Renal cortex interstitium (tissue), 11 donors: ENCODE measurements around the gene CHCHD6. TPM values are rescaled to one million over a fixed set of nuclear protein-coding genes. Genes with fewer than 3 reads are reported as not detected.

Source experiments
- DNase-seq, 11 donors: peaks; one replicate each; pipeline ENCODE4 v3.0.0-alpha.2; 2013; ENCODE audit warnings: low read depth in 9 of 11, low spot score in 4 of 11; ENCODE audit errors: extremely low read depth in 1 of 11
- polyA plus RNA-seq, 3 donors: library from polyadenylated mRNA; unstranded; fragments of 120-200 nt; gene quantifications; one replicate each; pipeline ENCODE4 v1.2.1, GENCODE V29; 2013; ENCODE audit not compliant: insufficient read length in 3 of 3

CHCHD6 gene
- polyA plus RNA-seq, 3 donors, result 15.7 to 22.3 (median 21.1) TPM

GRCh38 chr3:126937533-126937932 is 233.5 kb downstream of the CHCHD6 start:
- DNase-seq, result no peak

GRCh38 chr3:126937973-126938372 is 233.9 kb downstream of the CHCHD6 start:
- DNase-seq, result no peak

GRCh38 chr3:126938520-126939337 is 234.7 kb downstream of the CHCHD6 start:
- no peak for DNase-seq

GRCh38 chr3:126939338-126939718 is 235.3 kb downstream of the CHCHD6 start:
- no peak for DNase-seq

- no peak for DNase-seq
Observed at GRCh38 chr3:126939733-126940132, 235.7 kb downstream of the CHCHD6 start.

GRCh38 chr3:126941721-126942270 is 237.8 kb downstream of the CHCHD6 start:
- DNase-seq, result no peak

GRCh38 chr3:126944089-126944965 is 240.3 kb downstream of the CHCHD6 start:
- no peak for DNase-seq

GRCh38 chr3:126945171-126945721 is 241.2 kb downstream of the CHCHD6 start:
- DNase-seq, result no peak

- no peak for DNase-seq
Observed at GRCh38 chr3:126945891-126946290, 241.9 kb downstream of the CHCHD6 start.

- no peak for DNase-seq
Observed at GRCh38 chr3:126946405-126946804, 242.4 kb downstream of the CHCHD6 start.

- DNase-seq, result no peak
Observed at GRCh38 chr3:126947429-126947828, 243.4 kb downstream of the CHCHD6 start.

- DNase-seq, result no peak
Observed at GRCh38 chr3:126948980-126949535, 245.0 kb downstream of the CHCHD6 start.

- DNase-seq, result no peak
Observed at GRCh38 chr3:126951561-126951960, 247.5 kb downstream of the CHCHD6 start.

GRCh38 chr3:126952261-126952982 is 248.4 kb downstream of the CHCHD6 start:
- DNase-seq, result no peak

- DNase-seq, result no peak
Observed at GRCh38 chr3:126952983-126953660, 249.1 kb downstream of the CHCHD6 start.

- no peak for DNase-seq
Observed at GRCh38 chr3:126954141-126954842, 250.3 kb downstream of the CHCHD6 start.

- no peak for DNase-seq
Observed at GRCh38 chr3:126955004-126955790, 251.2 kb downstream of the CHCHD6 start.
